ENCODE data around the gene PID1.
"Not testable (repeated sequence)": the region's sequence is repeated elsewhere in the genome, so short reads cannot be mapped to it uniquely, and the experiment has no call there.

The PID1 gene

GRCh38 chr2:229212241-229212640 is 58.8 kb downstream of the PID1 start:
- DNase-seq (ENCODE audit: low read depth, low spot score): no peak

- DNase-seq (ENCODE audit: low read depth, low spot score): no peak
Measured at GRCh38 chr2:229210641-229211040, 60.4 kb downstream of the PID1 start.

DNA sequence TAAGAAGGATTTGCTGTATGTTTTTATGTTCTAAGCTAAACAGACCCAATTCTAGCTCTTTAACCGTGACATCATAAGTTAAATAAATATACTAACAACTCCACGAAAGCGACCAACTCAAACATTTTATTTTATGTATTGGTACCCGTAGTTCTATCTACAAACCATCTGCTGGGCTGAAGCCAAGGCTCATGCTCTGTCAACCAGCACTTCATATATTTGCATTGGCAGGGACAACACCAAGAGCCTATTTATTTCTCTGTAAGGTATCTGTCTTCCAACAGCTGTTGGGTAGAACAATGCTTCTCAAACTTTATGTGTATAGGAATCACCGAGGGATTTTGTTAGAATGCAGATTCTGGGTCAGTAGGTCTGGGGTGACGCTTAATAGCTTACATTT is 64.5 kb downstream of the PID1 start:
- DNase-seq (ENCODE audit: low read depth, low spot score): no peak

GRCh38 chr2:229205704-229206103 is 65.4 kb downstream of the PID1 start:
- no peak for DNase-seq (ENCODE audit: low read depth, low spot score)

DNA sequence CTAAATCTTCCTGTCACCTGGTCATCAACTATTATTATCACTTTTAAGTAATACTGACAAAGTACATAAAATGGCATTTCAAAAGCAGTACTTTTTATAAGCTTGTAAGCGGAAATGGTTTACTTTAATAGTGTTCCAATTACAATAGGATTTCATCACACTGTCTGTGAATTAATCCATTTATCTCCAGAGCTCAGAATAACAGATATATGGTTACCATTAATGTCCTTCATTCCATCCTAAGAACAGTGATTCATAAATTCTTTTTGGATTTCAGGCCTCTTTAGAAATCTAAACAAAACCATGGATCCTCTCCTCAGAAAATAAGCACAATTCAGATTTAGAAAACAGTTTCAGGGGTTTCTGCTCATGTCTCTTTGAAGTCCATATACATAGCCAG is 68.4 kb downstream of the PID1 start:
- no peak for DNase-seq (ENCODE audit: low read depth, low spot score)

DNA sequence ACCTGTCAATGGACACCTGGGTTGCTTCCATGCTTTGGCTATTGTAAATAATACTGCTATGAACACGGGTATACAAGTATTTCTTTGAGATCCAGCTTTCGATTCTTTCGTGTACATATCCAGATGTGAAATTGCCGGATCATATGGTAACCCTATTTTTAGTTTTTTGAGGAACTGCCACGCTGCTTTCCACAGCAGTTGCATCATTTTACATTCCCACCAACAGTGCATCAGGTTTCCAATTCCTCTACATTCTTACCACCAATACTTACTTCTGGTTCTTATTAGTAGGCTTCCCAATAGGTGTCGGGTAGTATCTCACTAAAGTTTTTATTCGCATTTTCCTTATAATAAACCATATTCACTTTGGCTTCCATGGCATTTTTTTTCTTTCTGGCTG is 69.6 kb downstream of the PID1 start:
- DNase-seq (ENCODE audit: low read depth, low spot score): no peak

GRCh38 chr2:229199267-229199666 is 71.8 kb downstream of the PID1 start:
- no peak for DNase-seq (ENCODE audit: low read depth, low spot score)

DNA sequence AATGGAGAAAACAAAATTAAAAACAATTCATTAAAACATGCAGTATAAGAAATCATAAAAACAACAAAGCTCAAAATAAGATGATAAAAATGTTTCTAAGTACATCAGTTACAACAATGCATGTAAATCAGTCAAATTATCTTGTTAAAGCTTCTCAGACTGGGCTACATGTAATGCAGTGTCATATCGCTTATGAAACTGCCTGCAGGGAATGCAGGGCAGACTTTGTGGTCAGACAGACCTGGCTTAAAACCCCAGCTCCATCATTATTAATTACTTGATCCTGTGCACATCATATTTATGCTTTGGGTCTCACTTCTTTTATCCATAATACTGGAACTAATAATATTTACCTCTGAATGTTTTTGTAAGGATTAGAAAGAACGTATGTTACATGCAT is 74.6 kb downstream of the PID1 start:
- no peak for DNase-seq (ENCODE audit: low read depth, low spot score)

GRCh38 chr2:229195346-229195947 is 75.6 kb downstream of the PID1 start:
- DNase-seq (ENCODE audit: low read depth, low spot score): no peak

- DNase-seq (ENCODE audit: low read depth, low spot score): no peak
Measured at GRCh38 chr2:229193281-229193680, 77.8 kb downstream of the PID1 start.

GRCh38 chr2:229191413-229191812 is 79.7 kb downstream of the PID1 start:
- DNase-seq (ENCODE audit: low read depth, low spot score): no peak

DNA sequence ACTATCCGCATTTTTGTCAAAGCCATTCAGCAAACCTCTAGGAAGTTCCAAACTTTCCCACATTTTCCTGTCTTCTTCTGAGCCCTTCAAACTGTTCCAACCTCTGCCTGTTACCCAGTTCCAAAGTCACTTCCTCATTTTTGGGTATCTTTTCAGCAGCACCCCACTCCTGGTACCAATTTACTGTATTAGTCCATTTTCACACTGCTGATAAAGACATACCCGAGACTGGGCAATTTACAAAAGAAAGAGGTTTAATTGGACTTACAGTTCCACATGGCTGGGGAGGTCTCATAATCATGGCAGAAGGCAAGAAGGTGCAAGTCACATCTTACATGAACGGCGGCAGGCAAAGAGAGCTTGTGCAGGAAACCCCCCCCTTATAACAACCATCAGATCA is 84.0 kb downstream of the PID1 start:
- DNase-seq (ENCODE audit: low read depth, low spot score): not testable (repeated sequence)

DNA sequence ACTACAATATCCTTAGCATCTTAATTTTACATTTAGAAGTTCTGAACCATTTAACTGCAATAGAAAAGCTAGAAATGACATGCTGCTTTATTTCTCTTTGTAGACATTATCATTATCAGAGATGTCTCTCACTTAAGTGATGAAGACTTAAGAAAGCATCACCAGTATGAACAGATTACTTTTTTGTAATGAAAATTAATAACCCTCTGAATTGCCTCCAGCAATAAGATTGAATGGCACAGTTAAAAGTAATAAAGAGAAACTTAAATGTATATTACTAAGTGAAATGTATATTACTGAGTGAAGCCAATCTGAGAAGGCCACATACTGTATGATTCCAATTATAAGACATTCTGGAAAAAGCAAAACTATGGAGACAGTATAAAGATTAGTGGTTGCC is 89.4 kb downstream of the PID1 start:
- DNase-seq (ENCODE audit: low read depth, low spot score): no peak

DNA sequence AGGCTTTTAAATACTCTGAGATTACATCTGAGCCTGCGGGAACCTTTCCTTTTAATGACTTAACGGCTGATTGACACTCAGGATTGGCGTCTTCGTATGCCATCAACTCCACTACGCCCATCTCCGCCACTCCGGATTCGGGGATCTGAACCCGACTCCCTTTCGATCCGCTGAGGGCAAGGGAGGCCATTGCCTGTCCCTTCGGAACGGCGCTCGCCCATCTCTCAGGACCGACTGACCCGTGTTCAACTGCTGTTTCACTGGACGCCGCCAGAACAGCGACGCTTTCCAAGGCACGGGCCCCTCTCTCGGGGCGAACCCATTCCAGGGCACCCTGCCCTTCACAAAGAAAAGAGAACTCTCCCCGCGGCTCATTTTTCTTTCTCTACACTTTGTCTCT is 90.4 kb downstream of the PID1 start:
- no peak for DNase-seq (ENCODE audit: low read depth, low spot score)

DNA sequence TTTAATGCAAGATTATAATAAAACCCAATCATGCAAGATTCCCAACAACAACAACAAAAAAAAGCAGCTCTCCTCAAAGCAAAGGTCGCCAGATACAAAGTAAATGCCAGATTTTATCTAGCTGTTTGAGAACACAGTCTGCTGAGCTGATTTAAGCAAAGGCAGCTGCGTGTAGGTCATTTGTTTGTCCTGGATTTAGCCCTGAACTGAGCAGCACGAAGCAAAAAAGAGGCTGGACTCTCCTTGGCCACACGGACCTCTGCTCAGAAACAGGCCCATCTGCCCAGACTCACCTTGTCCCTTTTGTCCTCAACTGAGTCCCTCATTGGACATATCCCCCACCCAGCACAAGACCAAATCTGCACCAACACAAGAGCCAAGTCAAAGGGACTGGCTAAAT is 91.5 kb downstream of the PID1 start:
- no peak for DNase-seq (ENCODE audit: low read depth, low spot score)

GRCh38 chr2:229178706-229179105 is 92.4 kb downstream of the PID1 start:
- no peak for DNase-seq (ENCODE audit: low read depth, low spot score)

- DNase-seq (ENCODE audit: low read depth, low spot score): no peak
Measured at GRCh38 chr2:229178117-229178516, 93.0 kb downstream of the PID1 start.

DNA sequence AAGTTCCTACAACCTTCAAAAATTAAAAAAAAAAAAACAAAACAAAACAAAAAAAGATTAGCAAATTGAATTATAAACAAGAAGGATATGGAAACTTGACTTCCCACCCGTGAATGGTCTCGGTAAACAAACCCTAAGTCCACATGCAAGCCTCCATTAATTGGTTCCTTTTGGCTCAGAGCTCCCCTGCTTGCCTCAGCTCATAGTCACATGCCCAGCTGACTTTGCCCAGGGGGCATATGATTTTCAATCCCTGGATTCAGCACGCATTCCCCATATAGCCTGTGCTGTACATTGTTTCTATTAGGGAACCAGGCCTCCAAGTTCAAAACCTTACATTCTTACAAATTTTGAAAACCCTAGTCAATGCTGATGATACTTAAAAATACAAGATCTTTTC is 95.0 kb downstream of the PID1 start:
- no peak for DNase-seq (ENCODE audit: low read depth, low spot score)

DNA sequence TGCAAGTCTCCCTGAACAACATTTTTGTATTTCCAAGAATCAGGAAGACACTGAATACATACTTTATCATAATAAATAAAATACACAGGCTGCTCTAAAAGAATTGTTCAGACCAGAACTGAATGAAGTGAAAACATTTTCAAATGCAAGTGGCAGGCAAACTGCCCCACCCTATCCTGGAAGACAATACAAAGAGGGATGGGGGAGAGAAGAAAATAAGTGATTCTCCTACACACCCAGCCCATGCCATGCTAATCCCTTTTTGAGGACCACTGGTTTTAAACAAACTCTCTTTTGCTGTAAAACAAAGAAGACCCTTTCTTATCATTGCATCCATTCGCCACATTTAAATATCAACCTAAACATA is 95.6 kb downstream of the PID1 start:
- DNase-seq (ENCODE audit: low read depth, low spot score): no peak

- no peak for DNase-seq (ENCODE audit: low read depth, low spot score)
Measured at GRCh38 chr2:229174794-229175496, 96.1 kb downstream of the PID1 start.

DNA sequence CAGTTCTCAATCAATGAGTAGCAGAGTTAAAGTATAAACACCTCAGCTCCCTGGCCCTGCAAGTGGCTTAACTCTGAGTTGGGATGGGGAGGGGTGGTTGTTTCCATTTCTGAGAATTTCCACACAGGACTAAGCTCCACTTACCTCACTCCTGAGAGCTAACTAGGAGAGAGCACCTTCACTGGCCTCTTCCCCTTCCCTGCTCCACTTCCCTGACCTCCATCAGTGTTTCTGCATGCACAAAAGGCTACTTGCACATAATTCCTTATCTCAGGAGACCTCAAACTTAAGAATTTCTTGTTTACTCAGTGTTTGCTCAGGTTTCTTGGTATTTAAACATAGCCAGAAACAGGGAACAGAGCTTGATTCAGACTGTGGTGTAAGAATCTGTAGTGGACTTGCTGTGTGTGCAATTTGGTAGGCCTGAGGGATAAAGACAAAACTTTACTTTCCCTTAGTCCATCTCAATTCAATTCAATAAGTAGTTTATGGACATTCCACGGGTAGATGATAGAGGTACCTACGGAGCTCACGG is 97.2 kb downstream of the PID1 start:
- DNase-seq (ENCODE audit: low read depth, low spot score): no peak

- DNase-seq (ENCODE audit: low read depth, low spot score): no peak
Measured at GRCh38 chr2:229170916-229171315, 100.2 kb downstream of the PID1 start.

- no peak for DNase-seq (ENCODE audit: low read depth, low spot score)
Measured at GRCh38 chr2:229170171-229170570, 100.9 kb downstream of the PID1 start.

DNA sequence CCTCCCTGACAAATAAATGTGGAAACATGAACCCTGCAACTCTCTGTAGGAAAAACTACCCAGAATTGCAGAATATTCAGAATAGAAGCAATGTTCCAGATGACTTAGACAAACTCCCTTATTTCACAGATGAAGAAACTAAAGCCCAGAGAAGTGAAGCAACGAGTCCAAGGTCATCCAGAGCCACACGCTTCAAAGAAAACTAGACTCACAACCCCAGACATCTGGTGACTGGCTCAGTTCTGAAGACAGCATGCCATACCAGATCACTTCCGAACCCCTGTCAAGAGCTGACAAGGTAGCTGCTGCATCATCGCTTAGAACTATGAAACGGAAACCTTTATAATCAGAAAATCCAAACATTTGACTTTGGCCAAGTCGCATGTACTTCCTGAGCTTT is 101.3 kb downstream of the PID1 start:
- DNase-seq (ENCODE audit: low read depth, low spot score): no peak
